Forelimb muscle (tissue), 1 donor: ENCODE measurements around the gene MGAT4A. TPM values are rescaled to one million over a fixed set of nuclear protein-coding genes. Genes with fewer than 3 reads are reported as not detected.
"Not testable (repeated sequence)": the region's sequence is repeated elsewhere in the genome, so short reads cannot be mapped to it uniquely, and the experiment has no call there.

Experiments
- DNase-seq: peaks from one replicate; pipeline ENCODE4 v3.0.0-alpha.2; 2013; ENCODE audit warnings: low read depth
- polyA plus RNA-seq: library from polyadenylated mRNA; unstranded; fragments of 120-200 nt; gene quantifications from one replicate; pipeline ENCODE4 v1.2.1, GENCODE V29; 2013; ENCODE audit not compliant: insufficient read length

The MGAT4A gene
- polyA plus RNA-seq, 1 donor = 3.8 TPM

DNA sequence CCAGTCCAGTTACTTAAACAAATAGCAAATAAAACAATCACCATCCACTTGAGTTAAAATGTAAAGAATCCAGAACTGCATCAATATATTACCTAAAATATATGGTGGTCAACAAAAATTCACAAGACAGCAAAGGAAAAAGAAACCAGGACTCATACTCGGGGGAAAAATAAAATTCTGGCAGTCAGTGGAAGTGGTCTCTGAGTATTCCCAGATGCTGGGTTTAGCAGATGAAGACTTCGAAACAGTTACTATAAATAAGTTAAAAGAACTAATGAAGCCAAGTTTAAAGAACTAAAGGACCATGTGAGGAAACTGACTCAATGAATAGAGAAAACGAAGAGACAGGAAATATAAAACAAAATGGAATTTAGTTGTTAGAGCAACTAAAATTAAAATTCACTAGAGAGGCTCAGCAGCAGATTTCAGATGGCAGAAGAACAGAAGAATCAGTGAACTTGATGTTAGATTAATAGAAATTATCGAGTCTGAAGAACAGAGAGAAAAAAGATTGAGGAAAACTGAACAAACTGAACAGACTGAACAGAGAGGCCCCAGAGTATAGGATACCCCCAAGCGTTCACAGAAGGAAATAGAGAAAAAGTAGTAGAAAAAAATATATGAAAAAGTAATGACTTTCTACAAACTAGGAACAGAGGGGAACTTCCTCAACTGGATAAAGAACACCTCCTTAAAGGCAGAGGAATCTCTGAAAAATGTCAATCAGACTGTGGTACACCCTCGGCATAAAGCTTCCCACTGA, 27.9 kb downstream of the MGAT4A start:
- DNase-seq = no peak

- DNase-seq = no peak
These were observed 28.7 kb downstream of the MGAT4A start for GRCh38 chr2:98702127-98702802.

DNA sequence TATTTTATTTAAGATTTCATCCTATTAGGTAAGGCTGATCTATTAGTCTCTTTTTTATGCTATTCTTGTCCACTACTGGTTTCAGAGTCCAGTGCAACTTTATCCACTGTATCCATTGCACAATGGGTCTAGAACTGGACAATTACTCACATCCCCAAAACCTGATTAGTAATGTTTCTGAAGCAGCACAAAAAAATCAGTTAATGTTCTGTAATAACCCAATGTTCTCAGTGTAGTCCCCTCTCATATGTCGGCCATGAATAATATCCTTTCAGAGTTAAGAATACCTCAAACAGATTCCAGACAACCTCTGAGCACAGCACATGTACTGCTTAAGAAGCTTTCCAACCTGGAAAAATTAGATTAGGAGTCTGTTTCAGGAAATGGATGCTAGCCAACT, 29.7 kb downstream of the MGAT4A start:
- no peak for DNase-seq

- DNase-seq = no peak
These were observed 32.0 kb downstream of the MGAT4A start for GRCh38 chr2:98698896-98699295.

- no peak for DNase-seq
These were observed 33.1 kb downstream of the MGAT4A start for GRCh38 chr2:98697651-98698337.

GRCh38 chr2:98696200-98696599, 34.7 kb downstream of the MGAT4A start:
- DNase-seq = no peak

DNA sequence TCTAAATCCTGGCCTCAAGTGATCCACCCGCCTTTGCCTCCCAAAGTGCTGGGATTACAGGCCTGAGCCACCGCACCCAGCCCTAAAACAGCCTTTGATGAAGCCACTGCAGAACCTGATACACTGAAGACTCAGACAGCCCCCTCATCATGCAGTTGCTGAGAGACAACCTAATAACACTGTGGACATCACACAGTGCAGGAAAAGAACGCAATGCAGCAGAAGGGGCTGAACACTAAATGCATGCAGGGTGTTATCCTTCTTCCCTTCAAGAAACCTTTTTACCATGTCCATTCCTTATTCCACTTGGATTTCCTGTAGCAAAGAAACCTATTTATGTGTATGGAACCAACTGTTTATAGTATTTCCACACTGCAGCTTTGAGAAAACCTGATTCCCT, 35.7 kb downstream of the MGAT4A start:
- no peak for DNase-seq

GRCh38 chr2:98693477-98693876, 37.5 kb downstream of the MGAT4A start:
- DNase-seq = no peak

- no peak for DNase-seq
These were observed 38.6 kb downstream of the MGAT4A start for GRCh38 chr2:98692090-98693054.

DNA sequence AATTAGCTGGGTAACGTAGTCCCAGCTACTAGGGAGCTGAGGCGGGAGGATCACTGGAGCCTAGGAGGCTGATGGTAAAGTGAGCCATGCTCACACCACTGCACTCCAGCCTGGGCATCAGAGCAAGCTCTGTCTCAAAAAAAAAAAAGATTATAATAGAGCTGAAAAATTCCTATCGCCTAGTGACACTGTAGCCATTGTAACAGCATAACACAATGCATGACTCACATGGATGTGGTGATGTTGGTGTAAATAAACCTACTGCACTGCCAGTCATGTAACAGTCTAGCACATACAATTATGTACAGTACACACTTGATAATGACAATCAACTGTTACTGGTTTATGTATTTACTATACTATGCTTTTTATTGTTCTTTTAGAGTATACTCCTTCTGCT, 39.6 kb downstream of the MGAT4A start:
- DNase-seq = no peak

GRCh38 chr2:98685930-98686887, 44.7 kb downstream of the MGAT4A start:
- DNase-seq = no peak

DNA sequence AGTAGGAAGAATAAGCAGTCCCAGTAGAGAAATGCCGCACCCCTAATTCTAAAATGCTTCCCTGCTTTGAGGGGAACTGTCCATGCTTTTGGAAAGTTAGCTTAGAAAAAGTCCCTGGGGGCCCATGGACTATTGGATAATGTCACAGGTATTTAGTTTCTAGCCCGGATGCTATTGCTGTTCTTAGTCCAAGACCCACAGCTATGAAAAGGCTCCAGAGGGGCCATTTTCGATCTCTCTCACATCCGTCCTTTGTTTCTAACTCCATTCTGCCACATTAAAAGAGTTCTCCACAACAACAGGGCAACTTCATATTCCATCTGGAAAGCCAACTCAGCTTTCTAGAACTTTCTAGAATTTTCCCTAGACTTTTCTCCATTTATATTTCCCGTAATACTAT, 47.2 kb downstream of the MGAT4A start:
- no peak for DNase-seq

- no peak for DNase-seq
These were observed 54.2 kb downstream of the MGAT4A start for GRCh38 chr2:98676742-98677141.

DNA sequence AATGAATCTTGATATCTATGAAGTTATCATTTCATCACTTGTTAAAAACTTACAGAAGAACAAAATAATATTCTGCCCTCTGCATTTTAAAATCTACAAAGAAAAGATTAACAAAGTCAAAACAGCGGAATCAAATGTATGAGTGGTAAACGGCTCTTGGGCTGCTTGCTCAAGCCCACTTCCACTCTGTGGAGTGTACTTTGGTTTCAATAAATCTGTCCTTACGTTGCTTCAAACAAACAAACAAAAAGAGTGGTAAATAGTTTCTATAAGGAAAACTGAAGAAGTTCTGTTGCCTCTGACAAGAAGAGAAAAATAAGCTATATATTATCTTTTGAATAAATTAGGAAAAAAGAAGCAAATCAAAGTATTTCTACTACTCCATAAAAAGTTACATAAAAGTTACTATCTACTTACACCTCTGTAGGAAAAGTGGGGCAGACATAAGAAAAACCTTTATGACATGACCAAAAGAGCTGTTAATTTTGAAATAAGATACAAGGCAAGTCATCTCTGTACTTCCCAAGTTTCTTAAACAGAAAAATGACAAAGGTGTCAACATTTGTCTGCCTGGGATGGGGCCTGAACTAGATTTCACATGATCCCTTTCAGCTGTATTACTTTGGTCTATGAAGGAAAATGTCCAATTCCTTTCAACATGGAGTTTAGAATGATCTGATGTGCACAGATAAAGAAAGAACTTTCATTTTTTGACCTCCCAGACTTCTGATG, 56.5 kb downstream of the MGAT4A start:
- no peak for DNase-seq

- DNase-seq = no peak
These were observed 61.3 kb downstream of the MGAT4A start for GRCh38 chr2:98669675-98670074.

DNA sequence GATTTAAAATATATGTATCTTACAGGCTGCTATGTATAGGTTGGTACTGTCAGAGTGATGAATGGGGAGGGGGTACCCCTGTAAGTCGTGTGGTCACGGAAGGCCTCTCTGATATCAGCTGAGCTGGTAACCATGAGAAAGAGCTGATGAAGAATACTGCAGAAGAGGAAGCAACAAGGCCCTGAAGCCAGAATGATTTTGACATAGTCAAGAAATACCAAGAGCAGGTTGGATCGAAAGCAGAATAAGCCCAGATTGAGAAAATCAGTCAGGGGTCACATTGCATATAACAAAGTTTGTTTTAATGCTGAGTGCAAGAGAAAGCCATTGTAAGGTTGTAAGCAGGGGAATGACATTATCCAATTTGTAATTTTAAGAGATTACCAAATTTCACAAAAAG, 65.3 kb downstream of the MGAT4A start:
- no peak for DNase-seq

GRCh38 chr2:98664323-98664722, 66.6 kb downstream of the MGAT4A start:
- DNase-seq = no peak

DNA sequence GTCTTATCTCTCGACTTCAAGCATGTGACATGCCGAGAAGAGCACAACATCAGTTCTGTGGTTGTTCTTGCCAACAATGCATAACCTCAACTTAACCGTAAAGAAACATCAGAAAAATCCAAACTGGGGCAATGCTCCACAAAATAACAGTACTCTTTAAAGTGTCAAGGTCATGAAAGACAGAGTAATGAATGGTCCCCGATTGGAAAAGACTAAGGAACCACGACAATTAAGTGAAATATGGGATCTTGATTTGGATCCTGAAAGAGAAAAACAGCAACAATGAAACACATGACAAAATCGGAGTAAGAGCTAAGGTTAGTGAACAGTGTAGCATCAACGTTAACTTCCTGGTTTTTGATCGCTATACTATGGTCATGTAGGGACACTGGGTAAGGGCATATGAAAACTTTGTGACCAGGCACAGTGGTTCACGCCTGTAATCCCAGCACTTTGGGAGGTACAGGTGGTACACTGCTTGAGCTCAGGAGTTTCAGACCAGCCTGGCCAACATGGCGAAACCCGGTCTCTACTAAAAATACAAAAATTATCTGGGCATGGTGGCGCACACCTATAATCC, 67.3 kb downstream of the MGAT4A start:
- DNase-seq = no peak

DNA sequence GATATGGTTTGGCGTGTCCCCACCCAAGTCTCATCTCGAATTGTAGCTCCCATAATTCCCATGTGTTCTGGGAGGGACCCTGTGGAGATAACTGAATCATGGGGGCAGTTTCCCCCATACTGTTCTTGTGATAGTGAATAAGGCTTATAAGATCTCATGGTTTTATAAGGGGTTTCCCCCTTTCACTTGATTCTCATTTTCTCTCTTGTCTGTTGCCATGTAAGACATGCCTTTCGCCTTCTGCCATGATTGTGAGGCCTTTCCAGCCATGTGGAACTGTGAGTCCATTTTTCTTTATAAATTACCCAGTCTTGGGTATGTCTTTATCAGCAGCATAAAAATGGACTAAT, 71.5 kb downstream of the MGAT4A start:
- not testable (repeated sequence) for DNase-seq
